ENCODE data around the gene ARHGAP31. TPM values are rescaled to one million over a fixed set of nuclear protein-coding genes. Genes with fewer than 3 reads are reported as not detected.

Gene ARHGAP31
- total RNA-seq, 4 donors from 2014 or later, result 21.8 to 48.7 (median 22.9) TPM

DNA sequence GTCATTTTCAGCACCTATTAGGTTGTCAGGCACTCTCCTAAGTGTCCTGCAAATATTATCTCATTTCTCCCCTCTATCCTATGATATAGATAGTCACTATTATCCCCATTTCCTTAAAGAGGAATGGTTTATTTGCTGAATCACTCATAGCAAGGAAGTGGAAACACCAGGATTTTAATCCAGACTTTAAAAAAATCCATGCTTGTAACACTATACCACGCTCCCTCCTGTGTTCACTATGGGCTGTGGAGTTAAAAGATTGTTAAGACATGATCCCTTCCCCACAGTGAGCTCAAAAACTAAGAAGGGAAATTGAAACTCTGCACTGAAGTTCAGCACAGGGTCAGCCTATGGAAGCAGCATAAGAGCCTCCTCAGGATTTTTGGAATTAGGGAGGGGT lies 109.0 kb downstream of the ARHGAP31 start:
- intact Hi-C loops (cut with DNase I; ENCODE audit: low total_unique reads), result no loop called here
- H3K4me3 ChIP-seq (ENCODE audit: low read depth, poor library complexity, severe bottlenecking), result no peak overlapping the region
- no peak for TF ChIP-seq POLR2A (IDR thresholded peaks at IDR 0.05)
- 95 to 100% methylated on average over 1 of the region's 1 CpG for WGBS, 2 donors
- no peak for DNase-seq (ENCODE audit: low spot score in 2 of 2)

DNA sequence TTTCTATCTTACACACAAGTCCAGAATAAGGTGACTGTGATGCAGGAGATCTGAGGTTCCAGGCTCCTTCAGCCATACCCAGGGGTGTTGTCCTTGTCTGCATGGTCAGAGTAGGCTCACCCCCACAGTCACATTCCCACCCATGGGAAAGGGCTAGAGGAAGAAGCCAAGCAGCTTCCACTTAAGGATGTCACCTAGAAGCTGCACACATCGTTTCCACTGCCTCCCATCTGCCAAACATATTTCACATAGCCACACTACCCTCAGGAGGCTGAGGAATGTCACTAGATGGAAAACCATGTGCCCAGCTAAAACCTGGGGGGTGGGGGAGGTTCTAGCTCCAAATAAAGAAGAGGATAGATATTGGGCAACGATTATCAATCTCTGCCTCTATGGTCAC lies 111.1 kb downstream of the ARHGAP31 start:
- no peak for DNase-seq (ENCODE audit: low spot score in 2 of 2)
- no peak overlapping the region for H3K4me3 ChIP-seq (ENCODE audit: low read depth, poor library complexity, severe bottlenecking)
- 75 to 94% methylated on average over 2 of the region's 2 CpGs for WGBS, 2 donors
- intact Hi-C loops (cut with DNase I; ENCODE audit: low total_unique reads), result no loop called here
- TF ChIP-seq, protein P1, sequence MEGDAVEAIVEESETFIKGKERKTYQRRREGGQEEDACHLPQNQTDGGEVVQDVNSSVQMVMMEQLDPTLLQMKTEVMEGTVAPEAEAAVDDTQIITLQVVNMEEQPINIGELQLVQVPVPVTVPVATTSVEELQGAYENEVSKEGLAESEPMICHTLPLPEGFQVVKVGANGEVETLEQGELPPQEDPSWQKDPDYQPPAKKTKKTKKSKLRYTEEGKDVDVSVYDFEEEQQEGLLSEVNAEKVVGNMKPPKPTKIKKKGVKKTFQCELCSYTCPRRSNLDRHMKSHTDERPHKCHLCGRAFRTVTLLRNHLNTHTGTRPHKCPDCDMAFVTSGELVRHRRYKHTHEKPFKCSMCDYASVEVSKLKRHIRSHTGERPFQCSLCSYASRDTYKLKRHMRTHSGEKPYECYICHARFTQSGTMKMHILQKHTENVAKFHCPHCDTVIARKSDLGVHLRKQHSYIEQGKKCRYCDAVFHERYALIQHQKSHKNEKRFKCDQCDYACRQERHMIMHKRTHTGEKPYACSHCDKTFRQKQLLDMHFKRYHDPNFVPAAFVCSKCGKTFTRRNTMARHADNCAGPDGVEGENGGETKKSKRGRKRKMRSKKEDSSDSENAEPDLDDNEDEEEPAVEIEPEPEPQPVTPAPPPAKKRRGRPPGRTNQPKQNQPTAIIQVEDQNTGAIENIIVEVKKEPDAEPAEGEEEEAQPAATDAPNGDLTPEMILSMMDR (IDR thresholded peaks at IDR 0.05), result no peak
- no peak for TF ChIP-seq POLR2A (IDR thresholded peaks at IDR 0.05)

DNA sequence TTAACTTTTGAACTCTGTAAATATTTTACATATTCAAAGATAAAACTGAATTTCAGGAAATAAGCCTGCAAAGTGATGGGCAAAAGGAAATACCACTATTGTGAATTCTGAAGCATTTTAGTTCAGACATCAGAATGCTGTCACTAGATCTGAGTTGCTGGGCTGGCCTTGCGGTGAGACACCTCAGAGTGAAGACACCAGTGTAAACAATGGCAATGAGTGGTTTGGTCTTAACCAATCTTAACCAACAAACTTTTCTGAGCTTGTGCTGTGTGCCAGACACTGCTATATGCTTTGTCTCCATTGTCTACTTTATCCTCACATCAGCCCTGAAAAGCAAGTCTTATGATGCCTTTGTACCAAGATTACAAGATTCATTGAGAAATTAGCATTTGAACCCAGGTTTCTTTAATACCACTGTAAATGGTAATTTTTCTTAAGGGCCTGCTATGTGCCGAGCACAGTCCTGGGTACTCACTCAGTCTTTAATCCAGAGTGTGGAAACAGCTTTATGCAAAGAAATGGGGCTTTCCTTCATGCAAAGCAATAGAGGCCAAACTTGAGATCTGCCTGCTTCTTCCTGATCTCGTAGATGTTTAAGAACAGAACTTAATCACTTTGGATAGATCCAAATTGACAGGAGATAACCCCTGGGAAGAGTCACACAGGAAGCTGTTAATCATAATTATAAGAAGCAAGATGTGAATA lies 114.2 kb downstream of the ARHGAP31 start:
- 95% methylated on average over 3 of the region's 3 CpGs for WGBS, 2 donors
- H3K4me3 ChIP-seq (ENCODE audit: low read depth, poor library complexity, severe bottlenecking), result no peak overlapping the region
- intact Hi-C loops (cut with DNase I; ENCODE audit: low total_unique reads), result no loop called here
- no peak for TF ChIP-seq POLR2A (IDR thresholded peaks at IDR 0.05)
- TF ChIP-seq, protein P1 (IDR thresholded peaks at IDR 0.05), result no peak
- DNase-seq (ENCODE audit: low spot score in 2 of 2), result no peak

DNA sequence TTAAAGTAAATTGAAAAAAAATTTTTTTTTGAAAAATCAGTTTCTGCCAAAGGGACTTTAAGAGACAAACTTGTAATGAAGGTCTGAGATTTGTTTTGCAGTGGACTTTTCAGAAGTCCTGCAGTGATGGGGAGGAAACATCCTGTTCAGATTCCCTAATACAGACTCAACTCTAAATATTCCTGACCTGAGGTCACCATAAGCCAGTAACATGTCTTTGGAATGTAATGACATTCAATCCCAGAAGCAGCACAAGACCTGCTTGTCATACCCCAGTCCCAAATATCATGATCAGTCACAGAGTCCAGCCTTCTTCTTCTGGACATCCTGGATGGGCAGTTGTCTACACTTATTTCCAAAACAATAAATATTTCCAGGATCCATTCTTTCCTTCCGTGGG lies 115.7 kb downstream of the ARHGAP31 start:
- intact Hi-C loops (cut with DNase I; ENCODE audit: low total_unique reads), result no loop called here
- no peak for DNase-seq (ENCODE audit: low spot score in 2 of 2)
- no peak for TF ChIP-seq POLR2A (IDR thresholded peaks at IDR 0.05)
- TF ChIP-seq, protein P1 (IDR thresholded peaks at IDR 0.05), result no peak
- no peak overlapping the region for H3K4me3 ChIP-seq (ENCODE audit: low read depth, poor library complexity, severe bottlenecking)
- 94 to 97% methylated on average over 1 of the region's 1 CpG for WGBS, 2 donors

DNA sequence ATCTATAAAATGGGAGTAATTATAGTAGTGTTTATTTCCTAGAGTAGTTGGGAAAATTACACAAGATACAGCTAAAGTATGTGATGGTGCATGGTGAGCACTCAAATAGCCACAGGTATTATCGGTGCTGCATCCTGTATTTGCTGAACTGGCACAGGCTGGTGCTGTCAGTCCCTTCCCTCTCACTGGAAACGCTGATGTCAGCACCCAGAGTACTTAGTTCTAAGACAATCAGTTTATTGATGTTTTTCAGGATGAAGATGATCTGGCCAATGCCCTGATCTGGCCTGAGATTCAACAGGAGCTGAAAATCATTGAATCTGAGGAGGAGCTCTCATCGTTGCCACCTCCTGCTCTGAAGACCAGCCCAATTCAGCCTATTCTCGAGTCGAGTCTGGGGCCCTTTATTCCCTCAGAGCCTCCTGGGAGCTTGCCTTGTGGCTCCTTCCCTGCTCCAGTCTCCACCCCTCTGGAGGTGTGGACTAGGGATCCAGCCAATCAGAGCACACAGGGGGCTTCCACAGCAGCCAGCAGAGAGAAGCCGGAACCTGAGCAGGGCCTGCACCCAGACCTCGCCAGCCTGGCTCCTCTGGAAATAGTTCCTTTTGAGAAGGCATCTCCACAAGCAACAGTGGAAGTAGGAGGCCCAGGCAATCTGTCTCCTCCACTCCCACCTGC lies 119.6 kb downstream of the ARHGAP31 start:
- 86 to 94% methylated on average over 7 of the region's 7 CpGs for WGBS, 2 donors
- H3K4me3 ChIP-seq (ENCODE audit: low read depth, poor library complexity, severe bottlenecking), result no peak overlapping the region
- intact Hi-C loops (cut with DNase I; ENCODE audit: low total_unique reads), result no loop called here
- no peak for DNase-seq (ENCODE audit: low spot score in 2 of 2)
- TF ChIP-seq, protein P1 (IDR thresholded peaks at IDR 0.05), result no peak
- no peak for TF ChIP-seq POLR2A (IDR thresholded peaks at IDR 0.05)

DNA sequence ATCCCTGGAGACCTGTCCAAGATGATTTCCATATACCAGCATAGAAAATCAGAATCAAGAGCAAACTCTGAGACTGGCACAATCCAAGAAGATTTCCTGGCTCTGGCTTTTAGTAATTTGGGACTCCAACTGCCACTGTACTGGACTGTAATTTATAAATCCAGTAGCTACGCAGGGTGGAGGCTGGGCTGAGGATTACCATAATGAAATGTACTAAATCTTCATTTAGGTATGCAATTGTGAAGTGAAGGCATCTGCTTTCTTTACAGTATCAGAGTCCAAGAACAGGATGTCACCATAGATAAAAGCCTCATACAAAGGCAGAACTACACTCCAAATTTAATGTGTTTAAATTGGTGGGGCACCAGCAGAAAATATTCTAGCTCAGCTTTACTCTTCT lies 122.7 kb downstream of the ARHGAP31 start:
- no peak overlapping the region for H3K4me3 ChIP-seq (ENCODE audit: low read depth, poor library complexity, severe bottlenecking)
- intact Hi-C loops (cut with DNase I; ENCODE audit: low total_unique reads), result no loop called here
- no peak for DNase-seq (ENCODE audit: low spot score in 2 of 2)
- TF ChIP-seq, protein P1 (IDR thresholded peaks at IDR 0.05), result no peak
- no peak for TF ChIP-seq POLR2A (IDR thresholded peaks at IDR 0.05)
- 93 to 96% methylated on average over 1 of the region's 1 CpG for WGBS, 2 donors
